Peyer's patch (tissue), 4 donors: ENCODE measurements around the gene NDRG3.

Experiments used
- POLR2A ChIP-seq, 2 donors: fragments of 450-650 bp; IDR thresholded peaks; one replicate each; pipeline ENCODE4 v1.5.1; 2017; ENCODE audit warnings: antibody characterized with exemption in 2 of 2, mild to moderate bottlenecking in 2 of 2, moderate library complexity in 2 of 2
- TF ChIP-seq, protein P1 (sequence below), 6 experiments: fragments of 450-650 bp in 4 of 6; fragments of 200-600 bp in 2 of 6; sonication (generic) in 1 of 6; IDR thresholded peaks; one replicate each; pipeline ENCODE4 v1.5.1; 2017 to 2019; ENCODE audit warnings: antibody characterized with exemption in 6 of 6, mild to moderate bottlenecking in 3 of 6, moderate library complexity in 1 of 6

DNA sequence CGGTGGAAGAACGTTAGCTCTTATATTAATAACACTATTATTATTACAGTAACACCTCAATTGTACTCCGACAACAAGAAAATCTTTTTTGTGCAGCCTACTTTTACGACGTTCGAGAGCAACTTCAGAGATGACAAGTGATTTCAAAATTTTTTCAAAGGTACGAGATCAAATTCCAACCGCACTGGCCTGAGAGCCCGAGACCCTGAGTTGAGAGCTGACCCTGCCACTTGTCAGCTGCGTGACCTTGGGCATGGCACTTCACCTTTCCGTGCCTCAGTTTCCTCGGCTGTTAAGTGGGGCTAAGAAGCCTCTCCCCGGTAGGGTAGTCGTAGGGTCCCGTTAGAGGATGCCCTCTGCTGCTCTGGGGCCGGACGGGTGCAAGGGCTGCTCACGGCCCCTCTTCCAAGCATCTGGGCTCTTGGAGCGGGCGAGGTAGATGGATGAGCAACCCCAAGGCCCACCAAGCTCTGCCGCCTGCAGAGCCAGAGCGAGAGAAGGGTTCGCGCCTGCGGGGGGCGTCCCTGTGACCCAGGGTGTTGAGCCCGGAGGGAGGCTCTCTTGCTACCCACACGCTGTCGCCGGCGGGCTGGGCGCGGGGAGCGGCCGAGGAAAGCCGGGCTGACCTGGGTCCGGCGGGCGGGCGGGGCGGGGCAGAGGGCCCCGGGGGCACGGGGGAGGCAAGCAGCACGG, 510 bp downstream of the NDRG3 start:
- TF ChIP-seq, protein P1, sequence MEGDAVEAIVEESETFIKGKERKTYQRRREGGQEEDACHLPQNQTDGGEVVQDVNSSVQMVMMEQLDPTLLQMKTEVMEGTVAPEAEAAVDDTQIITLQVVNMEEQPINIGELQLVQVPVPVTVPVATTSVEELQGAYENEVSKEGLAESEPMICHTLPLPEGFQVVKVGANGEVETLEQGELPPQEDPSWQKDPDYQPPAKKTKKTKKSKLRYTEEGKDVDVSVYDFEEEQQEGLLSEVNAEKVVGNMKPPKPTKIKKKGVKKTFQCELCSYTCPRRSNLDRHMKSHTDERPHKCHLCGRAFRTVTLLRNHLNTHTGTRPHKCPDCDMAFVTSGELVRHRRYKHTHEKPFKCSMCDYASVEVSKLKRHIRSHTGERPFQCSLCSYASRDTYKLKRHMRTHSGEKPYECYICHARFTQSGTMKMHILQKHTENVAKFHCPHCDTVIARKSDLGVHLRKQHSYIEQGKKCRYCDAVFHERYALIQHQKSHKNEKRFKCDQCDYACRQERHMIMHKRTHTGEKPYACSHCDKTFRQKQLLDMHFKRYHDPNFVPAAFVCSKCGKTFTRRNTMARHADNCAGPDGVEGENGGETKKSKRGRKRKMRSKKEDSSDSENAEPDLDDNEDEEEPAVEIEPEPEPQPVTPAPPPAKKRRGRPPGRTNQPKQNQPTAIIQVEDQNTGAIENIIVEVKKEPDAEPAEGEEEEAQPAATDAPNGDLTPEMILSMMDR (IDR thresholded peaks at IDR 0.05), result peak in 1 of 6 experiments; percentile 12
- TF ChIP-seq POLR2A (IDR thresholded peaks at IDR 0.05), result no peak
